ENCODE data around the gene C3orf70. TPM values are rescaled to one million over a fixed set of nuclear protein-coding genes. Genes with fewer than 3 reads are reported as not detected.

Gene C3orf70
- total RNA-seq, 2 donors from 2014 or later = 0.06 TPM; not detected in 1

- peaks cover 39 to 66% of the 10 kb centered on the region in 2 donors for H3K36me3 Mint-ChIP-seq
- H3K9me3 Mint-ChIP-seq = peaks cover 4% of the 10 kb centered on the region in 2 donors
- no peak for DNase-seq (ENCODE audit: low spot score in 2 of 2)
- ATAC-seq = no peak
- H3K27ac Mint-ChIP-seq = no peak overlapping the region
Observed at GRCh38 chr3:185046164-185046515, 106.7 kb downstream of the C3orf70 start.

GRCh38 chr3:185042312-185043050, 110.4 kb downstream of the C3orf70 start:
- ATAC-seq (no peak), DNase-seq (ENCODE audit: low spot score in 2 of 2) (no peak)
- no peak overlapping the region for H3K27ac Mint-ChIP-seq
- H3K9me3 Mint-ChIP-seq = peaks cover 2 to 7% of the 10 kb centered on the region in 2 donors
- H3K36me3 Mint-ChIP-seq = peaks cover 19 to 40% of the 10 kb centered on the region in 2 donors

DNA sequence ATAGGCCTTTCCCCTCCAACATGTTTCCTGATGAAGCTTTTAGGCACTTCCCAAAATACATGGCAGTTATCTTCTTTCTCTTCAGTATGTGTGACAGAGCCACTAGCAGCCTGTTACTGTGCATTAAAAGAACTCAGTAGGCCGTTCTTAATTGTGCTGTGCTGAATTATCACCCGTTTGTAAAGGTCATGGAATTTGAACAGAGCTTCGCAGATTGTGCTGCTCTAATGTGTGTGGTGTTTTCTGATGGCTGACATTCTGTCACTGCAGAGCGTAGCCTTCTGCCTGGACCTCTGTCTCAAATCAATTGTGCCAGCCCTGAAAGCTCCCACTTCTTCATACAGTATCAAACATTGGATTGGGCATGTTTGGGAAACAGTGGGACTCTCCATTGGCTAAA, 111.3 kb downstream of the C3orf70 start:
- DNase-seq (ENCODE audit: low spot score in 2 of 2) = no peak
- no peak overlapping the region for H3K27ac Mint-ChIP-seq
- ATAC-seq = no peak
- peaks cover 6 to 7% of the 10 kb centered on the region in 2 donors for H3K9me3 Mint-ChIP-seq
- H3K36me3 Mint-ChIP-seq = peaks cover 19 to 35% of the 10 kb centered on the region in 2 donors

DNA sequence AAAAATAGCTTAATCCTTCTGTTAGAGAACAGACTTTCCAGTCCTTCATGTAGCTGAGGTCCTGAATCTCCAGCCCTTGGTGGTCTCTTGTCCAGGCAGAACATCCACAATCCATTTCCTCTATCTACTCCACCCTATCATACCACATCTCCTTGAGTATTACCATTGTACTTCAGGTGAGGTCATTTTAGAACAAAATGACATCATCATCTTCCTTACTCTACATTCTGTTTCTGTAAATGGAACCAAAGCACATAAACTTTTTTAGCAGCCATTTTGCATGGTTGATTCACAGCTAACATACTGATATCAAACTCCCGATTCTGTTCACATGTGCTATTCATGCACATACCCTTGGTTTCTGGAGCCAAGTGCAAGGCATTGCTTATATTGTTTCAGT, 112.4 kb downstream of the C3orf70 start:
- Mint-ChIP-seq H3K9me3 (peaks cover 6 to 9% of the 10 kb centered on the region in 2 donors), H3K27ac (no peak overlapping the region), H3K36me3 (peaks cover 21 to 32% of the 10 kb centered on the region in 2 donors)
- DNase-seq (ENCODE audit: low spot score in 2 of 2) = no peak
- ATAC-seq = no peak

DNA sequence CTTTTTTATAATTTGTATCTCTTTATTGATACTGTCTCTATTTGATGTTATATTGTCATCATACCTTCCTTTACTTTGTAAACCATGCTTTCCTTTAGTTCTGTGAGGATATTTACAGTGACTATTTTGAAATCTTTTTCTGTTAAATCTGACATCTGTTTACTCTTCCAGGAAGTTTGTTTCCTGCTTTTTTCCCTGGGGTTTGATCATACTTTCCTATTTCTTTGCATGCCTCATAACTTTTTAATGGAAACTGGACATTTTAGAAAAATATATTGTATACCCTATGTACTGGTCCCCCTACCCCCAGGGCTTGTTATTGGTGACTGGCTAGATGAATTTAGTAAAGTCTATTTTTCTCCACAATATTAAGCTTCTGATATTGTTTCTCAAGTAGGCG, 115.1 kb downstream of the C3orf70 start:
- DNase-seq (ENCODE audit: low spot score in 2 of 2) (no peak), ATAC-seq (no peak)
- H3K27ac Mint-ChIP-seq = no peak overlapping the region
- H3K9me3 Mint-ChIP-seq = peaks cover 19 to 21% of the 10 kb centered on the region in 2 donors
- peaks cover 37 to 48% of the 10 kb centered on the region in 2 donors for H3K36me3 Mint-ChIP-seq

GRCh38 chr3:185030951-185031350, 121.9 kb downstream of the C3orf70 start:
- DNase-seq (ENCODE audit: low spot score in 2 of 2) (no peak), ATAC-seq (no peak)
- H3K27ac Mint-ChIP-seq = no peak overlapping the region
- peaks cover 41 to 56% of the 10 kb centered on the region in 2 donors for H3K36me3 Mint-ChIP-seq
- peaks cover 13 to 14% of the 10 kb centered on the region in 2 donors for H3K9me3 Mint-ChIP-seq

DNA sequence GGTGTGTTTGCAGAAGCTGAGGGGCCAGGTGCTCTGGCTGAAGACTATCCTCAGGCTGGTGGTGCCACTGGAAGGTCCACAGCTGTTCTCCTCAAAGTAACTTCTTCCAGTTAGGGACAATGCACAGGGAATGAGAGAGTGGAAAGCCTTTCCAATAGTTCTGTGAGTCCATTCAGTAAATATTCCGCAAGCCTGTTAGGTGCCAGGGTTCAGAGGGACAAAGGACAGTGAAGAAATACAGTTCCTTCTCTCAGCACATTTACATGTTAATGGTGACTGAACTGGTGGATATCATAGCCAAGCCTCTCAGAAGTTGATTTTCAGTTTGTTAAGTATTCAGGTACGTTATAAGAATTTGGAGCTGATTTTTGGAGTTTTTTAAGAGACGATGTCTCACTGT, 122.5 kb downstream of the C3orf70 start:
- peaks cover 12 to 13% of the 10 kb centered on the region in 2 donors for H3K9me3 Mint-ChIP-seq
- no peak for ATAC-seq
- DNase-seq (ENCODE audit: low spot score in 2 of 2) = no peak
- no peak overlapping the region for H3K27ac Mint-ChIP-seq
- peaks cover 43 to 55% of the 10 kb centered on the region in 2 donors for H3K36me3 Mint-ChIP-seq

DNA sequence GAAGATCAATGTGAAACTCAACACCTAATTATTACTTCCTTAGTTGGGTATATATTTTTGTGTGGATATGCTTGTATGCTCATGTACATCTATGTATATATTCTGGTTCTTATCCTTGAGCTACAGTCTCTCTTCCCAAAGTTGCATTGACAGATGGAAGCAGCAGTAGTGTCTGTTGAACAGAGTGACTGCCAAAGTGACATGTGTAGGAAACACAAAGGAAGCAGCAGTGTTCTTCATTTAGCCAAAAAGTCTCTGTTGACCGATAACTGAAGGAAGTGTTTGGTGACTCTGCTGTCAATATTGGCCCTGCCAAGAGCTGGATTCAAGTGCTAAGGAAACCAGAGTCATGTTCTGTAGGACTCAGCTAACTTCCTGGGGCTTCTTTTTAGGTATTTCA, 123.8 kb downstream of the C3orf70 start:
- no peak for ATAC-seq
- Mint-ChIP-seq H3K27ac (no peak overlapping the region), H3K36me3 (peaks cover 35 to 51% of the 10 kb centered on the region in 2 donors), H3K9me3 (peaks cover 0 to 3% of the 10 kb centered on the region in 2 donors)
- no peak for DNase-seq (ENCODE audit: low spot score in 2 of 2)

DNA sequence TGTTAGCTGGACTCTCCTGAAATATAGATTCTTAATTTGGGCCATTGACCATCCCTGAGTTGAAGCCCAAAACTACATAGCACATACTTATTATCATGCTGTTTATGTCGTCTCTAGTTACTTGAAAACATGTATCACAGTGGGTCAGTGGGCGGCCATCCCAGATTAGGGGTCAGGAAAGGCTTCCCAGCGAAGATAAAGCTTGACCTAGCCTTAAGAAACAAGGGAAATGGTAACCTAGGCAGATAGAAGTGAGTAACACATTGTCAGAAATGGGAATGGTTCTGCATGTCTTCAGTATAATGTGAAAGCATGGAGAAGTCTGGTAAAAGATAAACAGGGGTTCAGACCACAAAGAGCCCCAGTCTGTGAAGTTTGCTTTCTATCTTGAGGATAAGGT, 124.7 kb downstream of the C3orf70 start:
- Mint-ChIP-seq H3K27ac (no peak overlapping the region), H3K9me3 (no peaks in the 10 kb centered on the region), H3K36me3 (peaks cover 35 to 46% of the 10 kb centered on the region in 2 donors)
- no peak for ATAC-seq
- no peak for DNase-seq (ENCODE audit: low spot score in 2 of 2)

Other genes starting within 250 kb of the C3orf70 start
- gene EHHADH, start 101.0 kb upstream of the C3orf70 start, total RNA-seq = 1 to 10 TPM; 2.3 to 4.2 TPM
- 10 to 100 TPM; 10.7 to 17.7 TPM for gene MAP3K13, start 210.1 kb upstream of the C3orf70 start, total RNA-seq